ENCODE measurements around the gene COL4A4.

- TF ChIP-seq CTCF (IDR thresholded peaks at IDR 0.05) (no peak), POLR2A (IDR thresholded peaks at IDR 0.05) (no peak)
These were observed 110.0 kb downstream of the COL4A4 start for GRCh38 chr2:227054006-227054405.

All from Peyer's patch (tissue), 4 donors.